Activated naive CD4-positive, alpha-beta T cell treated with anti-CD3 and anti-CD28 coated beads, Interleukin-2, amount 10 ng/mL, durations not matched to agents 7 days and 5 days (primary cell): Measurements from ENCODE around the gene ULBP3.

Source experiments
- CTCF ChIA-PET: fragments of 350-600 bp; sonication (Branson Sonifier 250); formaldehyde crosslinking; loops from one replicate; lab custom pipeline; 2021; ENCODE audit warnings: antibody characterized with exemption; lab: Charles Lee
- DNase-seq: peaks from one replicate; pipeline ENCODE4 v3.0.0-alpha.2; 2020
- H3K27ac Mint-ChIP-seq: one replicate; pipeline ENCODE4 v1.8.0; 2021; ENCODE audit warnings: mild to moderate bottlenecking, moderate library complexity, mixed read lengths
- H3K27me3 Mint-ChIP-seq: one replicate; pipeline ENCODE4 v1.8.0; 2021; ENCODE audit warnings: mild to moderate bottlenecking, mixed read lengths
- H3K36me3 Mint-ChIP-seq: one replicate; pipeline ENCODE4 v1.8.0; 2021; ENCODE audit warnings: mixed read lengths
- H3K4me1 Mint-ChIP-seq: one replicate; pipeline ENCODE4 v1.8.0; 2021; ENCODE audit warnings: mixed read lengths
- H3K4me3 Mint-ChIP-seq: one replicate; pipeline ENCODE4 v1.8.0; 2021; ENCODE audit warnings: mild to moderate bottlenecking, moderate library complexity, mixed read lengths
- H3K9me3 Mint-ChIP-seq: one replicate; pipeline ENCODE4 v1.8.0; 2021; ENCODE audit warnings: mixed read lengths

Gene ULBP3

GRCh38 chr6:150043501-150044412, 25.2 kb downstream of the ULBP3 start:
- Mint-ChIP-seq H3K36me3 (no peaks in the 10 kb centered on the region), H3K27me3 (peaks cover 68% of the 10 kb centered on the region), H3K4me1 (peaks cover 5% of the 10 kb centered on the region), H3K27ac (no peak overlapping the region), H3K4me3 (no peak overlapping the region), H3K9me3 (no peaks in the 10 kb centered on the region)
- CTCF ChIA-PET = no interaction called here
- no peak for DNase-seq

GRCh38 chr6:150043096-150043495, 25.8 kb downstream of the ULBP3 start:
- Mint-ChIP-seq H3K36me3 (no peaks in the 10 kb centered on the region), H3K4me1 (peaks cover 5% of the 10 kb centered on the region), H3K27ac (no peak overlapping the region), H3K9me3 (no peaks in the 10 kb centered on the region), H3K4me3 (no peak overlapping the region), H3K27me3 (peaks cover 75% of the 10 kb centered on the region)
- CTCF ChIA-PET = interaction anchor here (1.0 kb wide), 1 partner anchor 209 kb away, joined by 3 read pairs; no protein-coding TSS in a partner anchor
- DNase-seq = no peak

DNA sequence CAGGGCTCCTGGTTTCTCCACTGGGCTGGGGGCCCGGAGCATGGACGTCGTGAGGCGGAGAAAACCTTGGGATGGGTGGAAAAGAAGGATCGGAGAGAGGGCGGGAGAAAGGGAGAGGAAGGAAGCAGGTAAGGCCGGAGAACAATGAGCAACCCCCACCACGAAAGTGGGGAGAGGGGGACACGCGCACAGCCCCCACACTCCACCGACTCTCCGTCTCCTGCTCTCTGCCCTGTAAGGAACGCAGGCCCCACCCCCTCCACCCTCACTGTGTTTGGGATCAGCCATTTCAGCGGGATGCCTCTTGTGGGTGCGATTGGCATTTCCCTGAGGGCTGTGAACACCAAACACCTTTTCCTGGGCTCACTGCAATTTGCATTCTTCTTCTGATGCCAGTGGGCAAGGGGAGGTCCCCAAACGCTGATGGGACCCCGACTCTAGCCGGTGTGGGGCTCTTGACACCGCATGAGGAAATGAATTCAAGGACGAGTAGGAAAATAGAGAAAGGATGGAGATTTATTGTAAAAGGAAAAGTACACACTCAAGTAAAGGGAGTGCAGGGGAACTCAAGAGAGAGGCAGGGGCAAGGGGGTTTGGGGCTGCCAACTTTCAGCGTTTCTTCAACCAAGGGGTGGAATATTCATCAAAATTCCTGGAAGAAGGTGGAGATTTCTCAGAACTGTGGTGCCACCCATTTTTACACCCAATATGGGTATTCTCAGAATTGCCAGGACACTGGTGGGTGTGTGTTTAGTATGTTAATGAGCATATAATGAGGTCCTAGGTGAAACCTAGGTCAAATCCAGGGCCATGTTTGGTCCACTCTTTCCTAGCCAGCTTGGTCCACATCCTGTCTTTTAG, 30.5 kb downstream of the ULBP3 start:
- Mint-ChIP-seq H3K36me3 (peaks cover 4% of the 10 kb centered on the region), H3K4me3 (no peak overlapping the region), H3K27ac (peak overlapping the region; percentile 43), H3K27me3 (peaks cover 90% of the 10 kb centered on the region), H3K9me3 (no peaks in the 10 kb centered on the region), H3K4me1 (peaks cover 10% of the 10 kb centered on the region)
- CTCF ChIA-PET = no interaction called here
- DNase-seq = no peak

- CTCF ChIA-PET = no interaction called here
- Mint-ChIP-seq H3K4me3 (no peak overlapping the region), H3K36me3 (peaks cover 4% of the 10 kb centered on the region), H3K27me3 (peaks cover 90% of the 10 kb centered on the region), H3K4me1 (peaks cover 10% of the 10 kb centered on the region), H3K27ac (no peak overlapping the region), H3K9me3 (no peaks in the 10 kb centered on the region)
- DNase-seq = no peak
Measured at GRCh38 chr6:150037526-150038201, 31.3 kb downstream of the ULBP3 start.

DNA sequence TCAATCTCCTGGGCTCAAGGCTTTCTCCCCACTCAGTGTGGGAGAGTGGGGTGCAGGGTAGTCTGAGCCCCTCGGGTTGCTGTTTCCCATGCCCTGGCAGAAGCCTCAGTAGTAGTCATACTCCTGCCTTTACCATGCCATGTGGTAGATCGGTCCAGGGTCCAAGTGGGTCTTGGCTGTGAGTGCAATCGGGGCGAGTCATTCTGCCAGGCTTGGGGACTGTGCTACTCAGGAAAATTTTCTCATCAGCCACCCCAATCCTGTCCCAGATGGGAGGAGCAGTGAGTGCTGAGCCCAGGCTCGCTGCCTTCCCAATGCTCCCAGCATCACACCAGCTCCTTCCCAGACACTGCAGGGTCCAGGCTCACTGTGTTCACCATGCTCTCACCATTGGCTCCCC, 32.8 kb downstream of the ULBP3 start:
- Mint-ChIP-seq H3K4me3 (no peak overlapping the region), H3K27ac (no peak overlapping the region), H3K27me3 (peaks cover 89% of the 10 kb centered on the region), H3K4me1 (peaks cover 10% of the 10 kb centered on the region), H3K9me3 (no peaks in the 10 kb centered on the region), H3K36me3 (peaks cover 4% of the 10 kb centered on the region)
- DNase-seq = no peak
- CTCF ChIA-PET = no interaction called here

DNA sequence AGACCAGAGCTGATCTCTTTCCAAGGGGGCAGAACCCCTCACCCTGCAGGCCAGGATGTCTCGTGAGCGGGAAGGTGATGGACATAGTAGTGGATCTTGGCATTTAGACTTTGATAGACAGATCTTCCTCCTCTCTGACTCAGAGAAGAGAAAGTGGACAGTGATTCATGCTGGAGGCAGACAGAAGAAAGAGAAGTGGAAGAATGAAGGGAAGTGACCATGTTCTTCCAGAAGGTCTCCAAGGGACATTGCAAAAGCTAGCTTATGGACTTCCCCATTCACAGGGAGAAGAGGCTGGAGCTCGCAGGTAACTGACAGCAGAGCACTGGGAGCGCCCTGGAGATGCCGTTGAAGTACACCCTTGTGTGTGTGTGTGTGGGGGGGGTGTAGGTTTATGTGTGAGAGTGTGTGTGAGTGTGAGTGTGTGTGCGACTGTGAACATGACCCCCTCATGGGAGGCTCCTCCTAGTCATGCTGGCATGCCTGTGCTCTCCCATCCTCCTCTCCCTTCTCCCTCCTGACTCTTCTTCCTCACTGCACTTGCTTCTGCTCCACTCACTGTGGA, 35.6 kb downstream of the ULBP3 start:
- H3K27ac Mint-ChIP-seq = no peak overlapping the region
- CTCF ChIA-PET = no interaction called here
- no peak overlapping the region for H3K4me3 Mint-ChIP-seq
- no peak for DNase-seq
- H3K9me3 Mint-ChIP-seq = no peaks in the 10 kb centered on the region
- peaks cover 4% of the 10 kb centered on the region for H3K36me3 Mint-ChIP-seq
- H3K27me3 Mint-ChIP-seq = peaks cover 86% of the 10 kb centered on the region
- peaks cover 7% of the 10 kb centered on the region for H3K4me1 Mint-ChIP-seq

DNA sequence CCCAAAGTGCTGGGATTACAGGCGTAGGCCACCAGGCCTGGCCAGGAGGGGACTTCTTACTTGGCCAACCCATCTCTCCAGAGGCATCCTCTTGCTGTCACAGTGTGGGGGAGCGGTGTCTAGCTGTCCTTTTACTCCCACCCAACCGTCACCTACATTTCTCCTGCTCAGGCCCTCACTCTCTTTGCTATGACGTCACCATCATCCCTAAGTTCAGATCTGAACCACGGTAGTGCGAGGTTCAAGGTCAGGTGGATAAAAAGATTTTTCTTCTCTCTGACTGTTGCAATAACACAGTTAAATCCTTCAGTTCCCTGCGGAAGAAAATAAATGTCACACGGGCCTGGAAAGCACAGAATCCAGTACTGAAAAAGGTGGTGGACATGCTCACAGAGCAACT, 36.3 kb downstream of the ULBP3 start:
- no peaks in the 10 kb centered on the region for H3K9me3 Mint-ChIP-seq
- peaks cover 7% of the 10 kb centered on the region for H3K4me1 Mint-ChIP-seq
- DNase-seq = no peak
- H3K27ac Mint-ChIP-seq = no peak overlapping the region
- H3K4me3 Mint-ChIP-seq = no peak overlapping the region
- peaks cover 4% of the 10 kb centered on the region for H3K36me3 Mint-ChIP-seq
- peaks cover 86% of the 10 kb centered on the region for H3K27me3 Mint-ChIP-seq
- CTCF ChIA-PET = no interaction called here

DNA sequence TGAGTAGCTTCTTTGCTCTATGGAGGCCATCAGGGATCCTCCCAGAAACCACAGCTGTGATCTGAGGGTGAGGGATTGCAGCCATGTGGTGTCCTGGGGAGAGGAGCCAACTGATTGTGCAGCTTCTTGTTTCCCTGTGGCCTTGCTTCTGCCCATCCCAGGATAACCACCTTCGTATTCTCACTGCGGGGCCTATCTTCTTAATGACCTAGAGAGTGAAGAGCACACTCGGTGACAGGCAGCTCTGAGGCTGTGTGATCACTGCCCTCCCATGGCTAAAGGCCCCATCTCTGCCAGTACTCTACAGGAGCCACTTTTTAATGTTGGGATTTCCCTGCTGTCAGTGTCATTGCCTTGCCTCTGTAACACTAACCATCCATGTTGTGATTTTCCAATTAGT, 38.3 kb downstream of the ULBP3 start:
- Mint-ChIP-seq H3K36me3 (no peaks in the 10 kb centered on the region), H3K27me3 (peaks cover 86% of the 10 kb centered on the region), H3K4me1 (peaks cover under 1% of the 10 kb centered on the region), H3K4me3 (no peak overlapping the region), H3K27ac (no peak overlapping the region), H3K9me3 (no peaks in the 10 kb centered on the region)
- CTCF ChIA-PET = no interaction called here
- DNase-seq = no peak

DNA sequence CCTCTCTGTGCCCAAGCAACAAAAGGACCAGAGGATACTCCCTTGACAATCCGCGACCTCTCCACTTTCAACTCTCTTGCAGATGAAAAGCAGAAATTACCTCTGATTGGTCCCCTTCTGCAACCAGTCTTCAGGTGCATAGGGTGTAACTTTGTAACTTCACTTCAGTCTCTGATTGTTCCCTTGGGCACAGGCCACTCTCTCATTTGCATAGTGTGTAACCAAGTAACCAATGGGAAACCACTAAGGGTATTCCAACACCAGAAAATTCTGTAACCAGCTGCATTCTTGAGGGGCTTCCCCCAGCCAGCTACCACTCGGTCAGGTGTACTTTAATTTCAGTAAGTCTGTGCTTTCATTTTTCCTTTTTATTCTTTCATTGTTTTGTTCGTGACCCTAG, 39.2 kb downstream of the ULBP3 start:
- Mint-ChIP-seq H3K27me3 (peaks cover 86% of the 10 kb centered on the region), H3K36me3 (no peaks in the 10 kb centered on the region), H3K4me1 (peaks cover 5% of the 10 kb centered on the region), H3K9me3 (no peaks in the 10 kb centered on the region), H3K4me3 (no peak overlapping the region), H3K27ac (no peak overlapping the region)
- no peak for DNase-seq
- CTCF ChIA-PET = no interaction called here

GRCh38 chr6:150029276-150029675, 39.6 kb downstream of the ULBP3 start:
- CTCF ChIA-PET = no interaction called here
- Mint-ChIP-seq H3K4me1 (peaks cover 5% of the 10 kb centered on the region), H3K4me3 (no peak overlapping the region), H3K36me3 (no peaks in the 10 kb centered on the region), H3K9me3 (no peaks in the 10 kb centered on the region), H3K27me3 (peaks cover 88% of the 10 kb centered on the region), H3K27ac (no peak overlapping the region)
- no peak for DNase-seq

GRCh38 chr6:150028799-150029198, 40.1 kb downstream of the ULBP3 start:
- no peak for DNase-seq
- H3K9me3 Mint-ChIP-seq = no peaks in the 10 kb centered on the region
- no peaks in the 10 kb centered on the region for H3K36me3 Mint-ChIP-seq
- H3K27me3 Mint-ChIP-seq = peaks cover 92% of the 10 kb centered on the region
- CTCF ChIA-PET = no interaction called here
- H3K4me3 Mint-ChIP-seq = no peak overlapping the region
- H3K4me1 Mint-ChIP-seq = peaks cover 5% of the 10 kb centered on the region
- H3K27ac Mint-ChIP-seq = no peak overlapping the region

GRCh38 chr6:150027806-150028565, 40.9 kb downstream of the ULBP3 start:
- CTCF ChIA-PET = no interaction called here
- peaks cover 5% of the 10 kb centered on the region for H3K4me1 Mint-ChIP-seq
- H3K9me3 Mint-ChIP-seq = no peaks in the 10 kb centered on the region
- DNase-seq = no peak
- H3K4me3 Mint-ChIP-seq = no peak overlapping the region
- no peaks in the 10 kb centered on the region for H3K36me3 Mint-ChIP-seq
- H3K27me3 Mint-ChIP-seq = peaks cover 88% of the 10 kb centered on the region
- H3K27ac Mint-ChIP-seq = no peak overlapping the region

- Mint-ChIP-seq H3K27ac (no peak overlapping the region), H3K27me3 (peaks cover 81% of the 10 kb centered on the region), H3K36me3 (no peaks in the 10 kb centered on the region), H3K4me1 (peaks cover 5% of the 10 kb centered on the region), H3K4me3 (no peak overlapping the region), H3K9me3 (no peaks in the 10 kb centered on the region)
- DNase-seq = no peak
- CTCF ChIA-PET = interaction anchor here (0.6 kb wide), 1 partner anchor 61 kb away, joined by 3 read pairs; no protein-coding TSS in a partner anchor
Measured at GRCh38 chr6:150026976-150027805, 41.7 kb downstream of the ULBP3 start.
